H9 (cell line): ENCODE results near the gene CHRDL1. TPM values are rescaled to one million over a fixed set of nuclear protein-coding genes. Genes with fewer than 3 reads are reported as not detected.

Experiments
- DNase-seq: peaks from one replicate; pipeline ENCODE4 v3.0.0-alpha.2; 2017
- H2AFZ ChIP-seq: one replicate; pipeline ENCODE4 v1.6.1; 2013; ENCODE audit warnings: mild to moderate bottlenecking, low read length, control low read depth, moderate library complexity
- H2AK5ac ChIP-seq: 2 replicates; pipeline ENCODE4 v1.6.1; 2013; ENCODE audit warnings: low read length, control low read depth, mixed read lengths; ENCODE audit not compliant: insufficient read length
- H2BK120ac ChIP-seq: one replicate; pipeline ENCODE4 v1.6.1; 2013; ENCODE audit warnings: low read depth, mild to moderate bottlenecking, low read length, control low read depth, inconsistent platforms; ENCODE audit not compliant: poor library complexity, severe bottlenecking
- H2BK12ac ChIP-seq: 2 replicates; pipeline ENCODE4 v1.6.1; 2013; ENCODE audit warnings: low read length, control low read depth, mixed read lengths, low read depth; ENCODE audit not compliant: insufficient read length
- H2BK15ac ChIP-seq: 2 replicates; pipeline ENCODE4 v1.6.1; 2013; ENCODE audit warnings: low read depth, low read length, control low read depth
- H2BK20ac ChIP-seq: one replicate; pipeline ENCODE4 v1.6.1; 2013; ENCODE audit warnings: low read depth, mild to moderate bottlenecking, low read length, control low read depth, inconsistent platforms; ENCODE audit not compliant: poor library complexity, severe bottlenecking
- H2BK5ac ChIP-seq: 2 replicates; pipeline ENCODE4 v1.6.1; 2013; ENCODE audit warnings: low read length, control low read depth, mixed read lengths; ENCODE audit not compliant: insufficient read length
- H3K14ac ChIP-seq: 2 replicates; pipeline ENCODE4 v1.6.1; 2013; ENCODE audit warnings: low read length, control low read depth; ENCODE audit not compliant: insufficient read depth
- H3K18ac ChIP-seq: 2 replicates; pipeline ENCODE4 v1.6.1; 2013; ENCODE audit warnings: low read depth, mild to moderate bottlenecking, mixed read lengths, low read length, control low read depth; ENCODE audit not compliant: insufficient read length
- H3K23ac ChIP-seq: 2 replicates; pipeline ENCODE4 v1.6.1; 2013; ENCODE audit warnings: low read length, control low read depth, mixed read lengths, low read depth; ENCODE audit not compliant: insufficient read length
- H3K23me2 ChIP-seq: 2 replicates; pipeline ENCODE4 v1.6.1; 2013; ENCODE audit warnings: low read depth, mild to moderate bottlenecking, mixed read lengths, low read length, control low read depth; ENCODE audit not compliant: insufficient read length, poor library complexity, severe bottlenecking
- H3K27ac ChIP-seq: 2 replicates; pipeline ENCODE4 v1.5.1; 2013; ENCODE audit warnings: low read length, control low read depth, mixed read lengths, low read depth; ENCODE audit not compliant: insufficient read length
- H3K27me3 ChIP-seq: 2 replicates; pipeline ENCODE4 v1.6.1; 2013; ENCODE audit warnings: low read length, control low read depth, inconsistent platforms; ENCODE audit not compliant: insufficient read depth
- H3K4ac ChIP-seq: 2 replicates; pipeline ENCODE4 v1.6.1; 2013; ENCODE audit warnings: low read depth, mild to moderate bottlenecking, control low read depth, inconsistent platforms, low read length, moderate library complexity
- H3K4me1 ChIP-seq: 2 replicates; pipeline ENCODE4 v1.6.1; 2013; ENCODE audit warnings: low read length, control low read depth, inconsistent platforms; ENCODE audit not compliant: insufficient read depth
- H3K4me2 ChIP-seq: 2 replicates; pipeline ENCODE4 v1.6.1; 2013; ENCODE audit warnings: low read length, control low read depth, mixed read lengths; ENCODE audit not compliant: insufficient read length, insufficient read depth
- H3K56ac ChIP-seq: 2 replicates; pipeline ENCODE4 v1.6.1; 2013; ENCODE audit warnings: low read depth, mild to moderate bottlenecking, mixed read lengths, low read length, control low read depth; ENCODE audit not compliant: insufficient read length
- H3K79me1 ChIP-seq: 2 replicates; pipeline ENCODE4 v1.6.1; 2013; ENCODE audit warnings: low read depth, mild to moderate bottlenecking, moderate library complexity, low read length, control low read depth, inconsistent platforms; ENCODE audit not compliant: insufficient read depth, poor library complexity, severe bottlenecking
- H3K79me2 ChIP-seq: 2 replicates; pipeline ENCODE4 v1.6.1; 2013; ENCODE audit warnings: low read length, control low read depth, inconsistent platforms; ENCODE audit not compliant: insufficient read depth
- H3K9ac ChIP-seq: 2 replicates; pipeline ENCODE4 v1.6.1; 2013; ENCODE audit warnings: low read length, control low read depth, mixed read lengths; ENCODE audit not compliant: insufficient read length; ENCODE audit errors: extremely low read depth
- H3K9me3 ChIP-seq: one replicate; pipeline ENCODE4 v1.6.1; 2013; ENCODE audit warnings: low read depth, low read length, inconsistent platforms; ENCODE audit not compliant: control insufficient read depth
- H3T11ph ChIP-seq: one replicate; pipeline ENCODE4 v1.6.1; 2013; ENCODE audit warnings: mild to moderate bottlenecking, low read length, control low read depth, inconsistent platforms
- H4K20me1 ChIP-seq: one replicate; pipeline ENCODE4 v1.6.1; 2013; ENCODE audit not compliant: control insufficient read depth, insufficient read length, insufficient read depth
- H4K5ac ChIP-seq: 2 replicates; pipeline ENCODE4 v1.6.1; 2013; ENCODE audit warnings: low read depth, mild to moderate bottlenecking, mixed read lengths, low read length, control low read depth; ENCODE audit not compliant: insufficient read length
- H4K8ac ChIP-seq: replicated peaks from 2 replicates; pipeline ENCODE4 v1.6.1; 2013; ENCODE audit warnings: low read length, control low read depth, mixed read lengths, low read depth; ENCODE audit not compliant: insufficient read length
- H4K91ac ChIP-seq: 2 replicates; pipeline ENCODE4 v1.6.1; 2013; ENCODE audit warnings: low read depth, mild to moderate bottlenecking, moderate library complexity, mixed read lengths, low read length, control low read depth; ENCODE audit not compliant: insufficient read length
- H3K27ac Mint-ChIP-seq, 3 experiments: 2 replicates in 2 of 3; 3 replicates in 1 of 3; pipeline ENCODE4 v1.8.0; 2020 to 2021; ENCODE audit warnings: mixed read lengths in 3 of 3, mild to moderate bottlenecking in 1 of 3, moderate library complexity in 1 of 3
- H3K27me3 Mint-ChIP-seq: 2 replicates; pipeline ENCODE4 v1.8.0; 2021; ENCODE audit warnings: low read depth, mild to moderate bottlenecking, moderate library complexity, mixed read lengths
- H3K36me3 Mint-ChIP-seq, 3 experiments: 2 replicates in 2 of 3; 3 replicates in 1 of 3; pipeline ENCODE4 v1.8.0; 2020 to 2021; ENCODE audit warnings: low read depth in 3 of 3, mixed read lengths in 3 of 3; ENCODE audit not compliant: insufficient read depth in 1 of 3
- H3K4me1 Mint-ChIP-seq, 2 experiments: 2 replicates each; pipeline ENCODE4 v1.8.0; 2020; ENCODE audit warnings: mixed read lengths in 2 of 2
- H3K4me3 Mint-ChIP-seq, 2 experiments: 2 replicates in 1 of 2; 3 replicates in 1 of 2; pipeline ENCODE4 v1.8.0; 2020 to 2021; ENCODE audit warnings: mild to moderate bottlenecking in 2 of 2, mixed read lengths in 2 of 2, moderate library complexity in 1 of 2
- H3K9me3 Mint-ChIP-seq, 2 experiments: 2 replicates in 1 of 2; 3 replicates in 1 of 2; pipeline ENCODE4 v1.8.0; 2020; ENCODE audit warnings: mild to moderate bottlenecking in 2 of 2, mixed read lengths in 2 of 2, moderate library complexity in 1 of 2
- WGBS: extraction: QIAGEN DNeasy Blood & Tissue Kit; methylation state at CpG from one replicate; pipeline ENCODE4 v1.1.7; 2013; ENCODE audit warnings: missing lambda C conversion rate, low lambda C conversion rate, mixed read lengths; ENCODE audit not compliant: insufficient read length; ENCODE audit errors: extremely low coverage; 5-methylcytosine and 5-hydroxymethylcytosine counted together
- total RNA-seq: library from RNA; stranded (reverse); gene quantifications from 2 replicates; pipeline ENCODE4 v1.2.1, GENCODE V29; 2021
- TF ChIP-seq, protein P1 (sequence below): fragments of 200-600 bp; sonication (generic); conservative IDR thresholded peaks from 3 replicates; pipeline ENCODE4 v1.8.0; 2021; ENCODE audit warnings: antibody characterized with exemption, mild to moderate bottlenecking

CHRDL1 gene
- total RNA-seq, 1 experiment from 2014 or later, result 11.8 TPM

DNA sequence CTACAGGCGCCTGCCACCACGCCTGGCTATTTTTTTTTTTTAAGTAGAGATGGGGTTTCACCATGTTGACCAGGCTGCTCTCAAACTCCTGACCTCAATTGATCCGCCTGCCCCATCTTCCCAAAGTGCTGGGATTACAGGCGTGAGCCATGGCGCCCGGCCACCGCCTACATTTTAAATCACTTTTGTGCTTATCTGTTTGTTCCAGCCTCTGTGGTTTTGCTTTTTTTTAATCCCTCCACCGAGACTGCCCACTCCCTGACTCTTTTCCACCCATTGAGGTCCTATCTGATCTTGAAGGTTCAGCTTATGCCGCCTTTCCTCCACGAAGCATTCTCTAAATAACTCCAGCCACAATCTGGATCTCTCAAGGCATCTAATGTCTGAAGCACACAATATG is 73.5 kb downstream of the CHRDL1 start:
- H3K36me3 Mint-ChIP-seq, result no peaks in the 10 kb centered on the region
- H3K56ac ChIP-seq, result no peak overlapping the region
- no peak overlapping the region for H4K5ac ChIP-seq
- no peak overlapping the region for H4K91ac ChIP-seq
- H3K9ac ChIP-seq, result no peak overlapping the region
- no peak overlapping the region for H3K27ac ChIP-seq
- H3K27me3 ChIP-seq, result no peaks in the 10 kb centered on the region
- H3K14ac ChIP-seq, result no peak overlapping the region
- no peak overlapping the region for H2AK5ac ChIP-seq
- no peaks in the 10 kb centered on the region for H3K9me3 Mint-ChIP-seq
- no peak overlapping the region for H2BK5ac ChIP-seq
- H4K20me1 ChIP-seq, result no peaks in the 10 kb centered on the region
- no peak overlapping the region for H3K18ac ChIP-seq
- no peak overlapping the region for H3K4me2 ChIP-seq
- H3K23ac ChIP-seq, result no peak overlapping the region
- DNase-seq, result no peak
- H2BK12ac ChIP-seq, result no peak overlapping the region
- no peak overlapping the region for H3T11ph ChIP-seq
- H4K8ac ChIP-seq, result no peak overlapping the region
- no peaks in the 10 kb centered on the region for H3K79me2 ChIP-seq
- no peaks in the 10 kb centered on the region for H3K23me2 ChIP-seq
- no CpG with 5 or more reads among the region's 10 CpGs for WGBS
- H2BK120ac ChIP-seq, result no peak overlapping the region
- H3K79me1 ChIP-seq, result no peaks in the 10 kb centered on the region
- H3K4me1 ChIP-seq, result no peaks in the 10 kb centered on the region
- H3K4me1 Mint-ChIP-seq, result peaks cover 11 to 14% of the 10 kb centered on the region in 2 experiments; a peak in 3 of 4 replicates
- H3K27me3 Mint-ChIP-seq, result no peaks in the 10 kb centered on the region
- H3K4me3 Mint-ChIP-seq, result no peak overlapping the region
- no peak overlapping the region for H3K4ac ChIP-seq
- TF ChIP-seq, protein P1, sequence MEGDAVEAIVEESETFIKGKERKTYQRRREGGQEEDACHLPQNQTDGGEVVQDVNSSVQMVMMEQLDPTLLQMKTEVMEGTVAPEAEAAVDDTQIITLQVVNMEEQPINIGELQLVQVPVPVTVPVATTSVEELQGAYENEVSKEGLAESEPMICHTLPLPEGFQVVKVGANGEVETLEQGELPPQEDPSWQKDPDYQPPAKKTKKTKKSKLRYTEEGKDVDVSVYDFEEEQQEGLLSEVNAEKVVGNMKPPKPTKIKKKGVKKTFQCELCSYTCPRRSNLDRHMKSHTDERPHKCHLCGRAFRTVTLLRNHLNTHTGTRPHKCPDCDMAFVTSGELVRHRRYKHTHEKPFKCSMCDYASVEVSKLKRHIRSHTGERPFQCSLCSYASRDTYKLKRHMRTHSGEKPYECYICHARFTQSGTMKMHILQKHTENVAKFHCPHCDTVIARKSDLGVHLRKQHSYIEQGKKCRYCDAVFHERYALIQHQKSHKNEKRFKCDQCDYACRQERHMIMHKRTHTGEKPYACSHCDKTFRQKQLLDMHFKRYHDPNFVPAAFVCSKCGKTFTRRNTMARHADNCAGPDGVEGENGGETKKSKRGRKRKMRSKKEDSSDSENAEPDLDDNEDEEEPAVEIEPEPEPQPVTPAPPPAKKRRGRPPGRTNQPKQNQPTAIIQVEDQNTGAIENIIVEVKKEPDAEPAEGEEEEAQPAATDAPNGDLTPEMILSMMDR, result no peak
- peak overlapping the region in 1 of 3 experiments; percentile 9; a peak in 1 of 7 replicates for H3K27ac Mint-ChIP-seq
- H3K9me3 ChIP-seq, result no peaks in the 10 kb centered on the region
- no peak overlapping the region for H2BK15ac ChIP-seq
- H2BK20ac ChIP-seq, result no peak overlapping the region
- no peak overlapping the region for H2AFZ ChIP-seq
